Urothelium cell line (cell line): ENCODE results near the gene SINHCAF.

Source experiments
- DNase-seq: peaks from one replicate; pipeline ENCODE4 v3.0.0; 2011; ENCODE audit warnings: low spot score, mixed read lengths
- FAIRE-seq: peaks from 2 replicates; lab custom pipeline; 2011; peaks lifted over from hg19 to GRCh38; lab: Jason Lieb, UNC

The SINHCAF gene

GRCh38 chr12:31337952-31338351 is 12.0 kb upstream of the SINHCAF start:
- FAIRE-seq: no peak
- DNase-seq: no peak

GRCh38 chr12:31331242-31331641 is 5.3 kb upstream of the SINHCAF start:
- DNase-seq: no peak
- FAIRE-seq: no peak

- FAIRE-seq (no peak), DNase-seq (no peak)
These were observed 1.0 kb upstream of the SINHCAF start for GRCh38 chr12:31326736-31327659.

GRCh38 chr12:31325524-31325875 is 450 bp downstream of the SINHCAF start:
- DNase-seq: no peak
- FAIRE-seq: no peak

- peak; percentile 46 for DNase-seq
- FAIRE-seq: no peak
These were observed 966 bp downstream of the SINHCAF start for GRCh38 chr12:31324845-31325523.

- no peak for FAIRE-seq
- DNase-seq: peak; percentile 72
These were observed 1.7 kb downstream of the SINHCAF start for GRCh38 chr12:31324116-31324844.

- DNase-seq (no peak), FAIRE-seq (no peak)
These were observed 2.4 kb downstream of the SINHCAF start for GRCh38 chr12:31323391-31324115.

GRCh38 chr12:31322801-31323207 is 3.1 kb downstream of the SINHCAF start:
- FAIRE-seq: no peak
- peak; percentile 34 for DNase-seq

- DNase-seq (no peak), FAIRE-seq (no peak)
These were observed 4.1 kb downstream of the SINHCAF start for GRCh38 chr12:31321897-31322228.

- no peak for DNase-seq
- FAIRE-seq: no peak
These were observed 4.6 kb downstream of the SINHCAF start for GRCh38 chr12:31321186-31321896.

GRCh38 chr12:31318657-31319269 is 7.2 kb downstream of the SINHCAF start:
- FAIRE-seq (no peak), DNase-seq (no peak)

GRCh38 chr12:31317471-31318395 is 8.2 kb downstream of the SINHCAF start:
- no peak for DNase-seq
- FAIRE-seq: no peak

GRCh38 chr12:31316891-31317290 is 9.1 kb downstream of the SINHCAF start:
- DNase-seq (no peak), FAIRE-seq (no peak)

- FAIRE-seq (no peak), DNase-seq (no peak)
These were observed 10.0 kb downstream of the SINHCAF start for GRCh38 chr12:31315784-31316465.

GRCh38 chr12:31315044-31315715 is 10.8 kb downstream of the SINHCAF start:
- FAIRE-seq (no peak), DNase-seq (no peak)

- DNase-seq: no peak
- no peak for FAIRE-seq
These were observed 13.5 kb downstream of the SINHCAF start for GRCh38 chr12:31312431-31312830.

GRCh38 chr12:31311634-31312258 is 14.2 kb downstream of the SINHCAF start:
- FAIRE-seq: no peak
- DNase-seq: no peak
